K562 (cell line): ENCODE results near the gene ZSCAN22.

Source experiments
- MLX ChIP-seq, 2 experiments: fragments of 450-650 bp in 1 of 2; sonication (generic) in 1 of 2; formaldehyde crosslinking; conservative IDR thresholded peaks; 2 replicates each; pipeline versions ENCODE4 v1.4.0 to v1.8.1; 2020 to 2022; ENCODE audit warnings: mild to moderate bottlenecking in 1 of 2, missing genetic modification reagents in 1 of 2
- POLR2G ChIP-seq: fragments of 200-400 bp; formaldehyde crosslinking; IDR thresholded peaks from 2 replicates; pipeline ENCODE4 v1.6.1; 2017; ENCODE audit warnings: low read depth, mild to moderate bottlenecking, antibody characterized with exemption, low read length, moderate library complexity
- TAF1 ChIP-seq: IDR thresholded peaks from 2 replicates; pipeline ENCODE4 v1.6.1; 2011; ENCODE audit warnings: mild to moderate bottlenecking, low read length, moderate library complexity; ENCODE audit not compliant: insufficient read depth, control insufficient read depth, severe bottlenecking; ENCODE audit errors: extremely low read depth
- TF ChIP-seq, protein P1 (sequence below): fragments of 250-450 bp; sonication (Bioruptor Pico); IDR thresholded peaks from 2 replicates; pipeline ENCODE4 v1.8.0; 2021; ENCODE audit warnings: moderate library complexity, mild to moderate bottlenecking, inconsistent platforms
- TF ChIP-seq, protein P2 (sequence below): fragments of 450-650 bp; IDR thresholded peaks from 2 replicates; pipeline ENCODE4 v1.6.1; 2017; ENCODE audit warnings: antibody characterized with exemption, mild to moderate bottlenecking
- TF ChIP-seq, protein P3 (sequence below): fragments of 250-450 bp; sonication (Bioruptor Pico); IDR thresholded peaks from 2 replicates; pipeline ENCODE4 v1.5.0; 2022; ENCODE audit warnings: mild to moderate bottlenecking

DNA sequence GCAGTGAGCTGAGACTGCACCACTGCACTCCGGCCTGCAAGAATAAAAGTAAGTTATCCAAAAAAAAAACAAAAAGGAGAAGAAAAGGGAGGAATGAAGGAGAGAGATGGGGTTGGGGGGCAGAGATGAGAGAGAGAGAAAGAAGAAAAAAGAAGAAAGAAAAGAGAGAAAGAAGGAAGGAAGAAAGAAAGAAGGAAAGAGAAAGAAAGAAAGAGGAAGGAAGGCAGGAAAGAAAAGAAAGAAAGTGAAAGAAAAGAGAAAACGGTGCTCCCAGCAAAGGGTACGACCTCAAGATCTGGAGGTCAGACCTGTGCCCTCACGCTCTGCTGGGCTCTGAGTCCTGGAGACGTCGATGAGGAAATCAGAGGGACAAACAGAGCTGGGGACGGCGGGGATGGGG, 22.8 kb downstream of the ZSCAN22 start:
- TF ChIP-seq, protein P1, sequence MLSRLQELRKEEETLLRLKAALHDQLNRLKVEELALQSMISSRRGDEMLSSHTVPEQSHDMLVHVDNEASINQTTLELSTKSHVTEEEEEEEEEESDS (CRISPR knock-in tag): no peak
- TF ChIP-seq, protein P2, sequence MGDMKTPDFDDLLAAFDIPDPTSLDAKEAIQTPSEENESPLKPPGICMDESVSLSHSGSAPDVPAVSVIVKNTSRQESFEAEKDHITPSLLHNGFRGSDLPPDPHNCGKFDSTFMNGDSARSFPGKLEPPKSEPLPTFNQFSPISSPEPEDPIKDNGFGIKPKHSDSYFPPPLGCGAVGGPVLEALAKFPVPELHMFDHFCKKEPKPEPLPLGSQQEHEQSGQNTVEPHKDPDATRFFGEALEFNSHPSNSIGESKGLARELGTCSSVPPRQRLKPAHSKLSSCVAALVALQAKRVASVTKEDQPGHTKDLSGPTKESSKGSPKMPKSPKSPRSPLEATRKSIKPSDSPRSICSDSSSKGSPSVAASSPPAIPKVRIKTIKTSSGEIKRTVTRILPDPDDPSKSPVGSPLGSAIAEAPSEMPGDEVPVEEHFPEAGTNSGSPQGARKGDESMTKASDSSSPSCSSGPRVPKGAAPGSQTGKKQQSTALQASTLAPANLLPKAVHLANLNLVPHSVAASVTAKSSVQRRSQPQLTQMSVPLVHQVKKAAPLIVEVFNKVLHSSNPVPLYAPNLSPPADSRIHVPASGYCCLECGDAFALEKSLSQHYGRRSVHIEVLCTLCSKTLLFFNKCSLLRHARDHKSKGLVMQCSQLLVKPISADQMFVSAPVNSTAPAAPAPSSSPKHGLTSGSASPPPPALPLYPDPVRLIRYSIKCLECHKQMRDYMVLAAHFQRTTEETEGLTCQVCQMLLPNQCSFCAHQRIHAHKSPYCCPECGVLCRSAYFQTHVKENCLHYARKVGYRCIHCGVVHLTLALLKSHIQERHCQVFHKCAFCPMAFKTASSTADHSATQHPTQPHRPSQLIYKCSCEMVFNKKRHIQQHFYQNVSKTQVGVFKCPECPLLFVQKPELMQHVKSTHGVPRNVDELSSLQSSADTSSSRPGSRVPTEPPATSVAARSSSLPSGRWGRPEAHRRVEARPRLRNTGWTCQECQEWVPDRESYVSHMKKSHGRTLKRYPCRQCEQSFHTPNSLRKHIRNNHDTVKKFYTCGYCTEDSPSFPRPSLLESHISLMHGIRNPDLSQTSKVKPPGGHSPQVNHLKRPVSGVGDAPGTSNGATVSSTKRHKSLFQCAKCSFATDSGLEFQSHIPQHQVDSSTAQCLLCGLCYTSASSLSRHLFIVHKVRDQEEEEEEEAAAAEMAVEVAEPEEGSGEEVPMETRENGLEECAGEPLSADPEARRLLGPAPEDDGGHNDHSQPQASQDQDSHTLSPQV: no peak
- TF ChIP-seq POLR2G (no peak), MLX (CRISPR knock-in tag; conservative IDR thresholded peaks at IDR 0.05) (no peak), TAF1 (no peak)
- TF ChIP-seq, protein P3, sequence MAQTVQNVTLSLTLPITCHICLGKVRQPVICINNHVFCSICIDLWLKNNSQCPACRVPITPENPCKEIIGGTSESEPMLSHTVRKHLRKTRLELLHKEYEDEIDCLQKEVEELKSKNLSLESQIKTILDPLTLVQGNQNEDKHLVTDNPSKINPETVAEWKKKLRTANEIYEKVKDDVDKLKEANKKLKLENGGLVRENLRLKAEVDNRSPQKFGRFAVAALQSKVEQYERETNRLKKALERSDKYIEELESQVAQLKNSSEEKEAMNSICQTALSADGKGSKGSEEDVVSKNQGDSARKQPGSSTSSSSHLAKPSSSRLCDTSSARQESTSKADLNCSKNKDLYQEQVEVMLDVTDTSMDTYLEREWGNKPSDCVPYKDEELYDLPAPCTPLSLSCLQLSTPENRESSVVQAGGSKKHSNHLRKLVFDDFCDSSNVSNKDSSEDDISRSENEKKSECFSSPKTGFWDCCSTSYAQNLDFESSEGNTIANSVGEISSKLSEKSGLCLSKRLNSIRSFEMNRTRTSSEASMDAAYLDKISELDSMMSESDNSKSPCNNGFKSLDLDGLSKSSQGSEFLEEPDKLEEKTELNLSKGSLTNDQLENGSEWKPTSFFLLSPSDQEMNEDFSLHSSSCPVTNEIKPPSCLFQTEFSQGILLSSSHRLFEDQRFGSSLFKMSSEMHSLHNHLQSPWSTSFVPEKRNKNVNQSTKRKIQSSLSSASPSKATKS: no peak
